Measurements from ENCODE around the gene PDE11A.

- TF ChIP-seq PHF8 (IDR thresholded peaks at IDR 0.05; ENCODE audit: borderline replicate concordance, low read depth) (no peak), EP300 (IDR thresholded peaks at IDR 0.05) (no peak), POLR2A (IDR thresholded peaks at IDR 0.05; ENCODE audit: low read length) (no peak), CHD4 (IDR thresholded peaks at IDR 0.05; ENCODE audit: borderline replicate concordance) (no peak), FOXS1 (CRISPR knock-in tag; IDR thresholded peaks at IDR 0.05) (no peak), KDM5A (IDR thresholded peaks at IDR 0.05) (no peak), REST (IDR thresholded peaks at IDR 0.05) (no peak), CBX8 (IDR thresholded peaks at IDR 0.05) (no peak), MAX (IDR thresholded peaks at IDR 0.05) (no peak), FOSL2 (IDR thresholded peaks at IDR 0.05) (no peak), FOSL2 (CRISPR knock-in tag; IDR thresholded peaks at IDR 0.05) (no peak), CEBPB (IDR thresholded peaks at IDR 0.05) (no peak), ZFP36 (IDR thresholded peaks at IDR 0.05; ENCODE audit: borderline replicate concordance, partially characterized antibody) (no peak)
- TF ChIP-seq, protein P1, sequence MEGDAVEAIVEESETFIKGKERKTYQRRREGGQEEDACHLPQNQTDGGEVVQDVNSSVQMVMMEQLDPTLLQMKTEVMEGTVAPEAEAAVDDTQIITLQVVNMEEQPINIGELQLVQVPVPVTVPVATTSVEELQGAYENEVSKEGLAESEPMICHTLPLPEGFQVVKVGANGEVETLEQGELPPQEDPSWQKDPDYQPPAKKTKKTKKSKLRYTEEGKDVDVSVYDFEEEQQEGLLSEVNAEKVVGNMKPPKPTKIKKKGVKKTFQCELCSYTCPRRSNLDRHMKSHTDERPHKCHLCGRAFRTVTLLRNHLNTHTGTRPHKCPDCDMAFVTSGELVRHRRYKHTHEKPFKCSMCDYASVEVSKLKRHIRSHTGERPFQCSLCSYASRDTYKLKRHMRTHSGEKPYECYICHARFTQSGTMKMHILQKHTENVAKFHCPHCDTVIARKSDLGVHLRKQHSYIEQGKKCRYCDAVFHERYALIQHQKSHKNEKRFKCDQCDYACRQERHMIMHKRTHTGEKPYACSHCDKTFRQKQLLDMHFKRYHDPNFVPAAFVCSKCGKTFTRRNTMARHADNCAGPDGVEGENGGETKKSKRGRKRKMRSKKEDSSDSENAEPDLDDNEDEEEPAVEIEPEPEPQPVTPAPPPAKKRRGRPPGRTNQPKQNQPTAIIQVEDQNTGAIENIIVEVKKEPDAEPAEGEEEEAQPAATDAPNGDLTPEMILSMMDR (IDR thresholded peaks at IDR 0.05) = no peak
- TF ChIP-seq, protein P2, sequence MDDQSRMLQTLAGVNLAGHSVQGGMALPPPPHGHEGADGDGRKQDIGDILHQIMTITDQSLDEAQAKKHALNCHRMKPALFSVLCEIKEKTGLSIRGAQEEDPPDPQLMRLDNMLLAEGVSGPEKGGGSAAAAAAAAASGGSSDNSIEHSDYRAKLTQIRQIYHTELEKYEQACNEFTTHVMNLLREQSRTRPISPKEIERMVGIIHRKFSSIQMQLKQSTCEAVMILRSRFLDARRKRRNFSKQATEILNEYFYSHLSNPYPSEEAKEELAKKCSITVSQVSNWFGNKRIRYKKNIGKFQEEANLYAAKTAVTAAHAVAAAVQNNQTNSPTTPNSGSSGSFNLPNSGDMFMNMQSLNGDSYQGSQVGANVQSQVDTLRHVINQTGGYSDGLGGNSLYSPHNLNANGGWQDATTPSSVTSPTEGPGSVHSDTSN (IDR thresholded peaks at IDR 0.05) = no peak
Observed at GRCh38 chr2:177889818-177890460, 182.6 kb downstream of the PDE11A start.

All from A549 (cell line).